Embryonic facial prominence (tissue), 1 donor: ENCODE measurements around the gene HTRA2.
A peak's percentile ranks its signal among the peaks of the same experiment; 100 is the strongest.

Source experiments
- DNase-seq: peaks from one replicate; pipeline ENCODE4 v3.0.0-alpha.2; 2016; ENCODE audit errors: extremely low spot score

Gene HTRA2

DNA sequence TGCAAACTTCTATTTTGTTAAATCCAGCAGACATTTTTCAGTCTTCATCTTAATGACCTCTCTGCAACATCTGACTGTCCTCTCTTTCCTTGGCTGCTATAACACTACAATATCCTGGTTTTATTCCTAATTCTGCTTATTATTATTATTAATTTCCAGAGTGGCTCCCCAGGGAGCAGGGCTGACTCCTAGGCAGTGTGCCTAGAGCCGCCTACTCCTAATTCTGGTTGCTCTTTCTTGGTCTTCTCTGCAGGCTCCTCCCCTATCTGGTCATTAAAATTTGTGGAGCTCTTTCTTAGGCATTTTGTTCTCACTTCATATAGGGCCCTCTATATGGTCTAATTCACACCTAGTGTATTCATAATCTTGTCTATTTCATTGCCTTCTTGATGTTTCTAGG, 13.2 kb downstream of the HTRA2 start:
- no peak for DNase-seq

DNA sequence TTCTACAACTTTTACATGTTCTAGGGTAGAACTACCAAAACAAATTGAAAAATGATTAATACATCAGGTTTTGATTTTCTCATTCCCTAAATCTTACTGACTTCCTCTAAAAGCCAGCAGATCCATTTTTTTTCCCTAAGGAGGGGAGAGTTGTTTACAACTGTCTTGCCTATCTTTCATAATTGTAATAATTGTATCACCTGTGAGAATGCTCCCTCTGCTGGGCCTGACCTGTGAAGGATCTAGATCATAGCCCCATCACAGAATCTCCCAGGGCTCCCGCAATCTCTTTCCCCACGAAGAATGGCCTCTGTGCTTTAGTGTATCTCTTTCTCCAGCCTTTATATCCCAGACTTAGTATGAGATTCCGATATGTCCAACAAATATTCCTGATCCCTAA, 14.9 kb downstream of the HTRA2 start:
- DNase-seq: no peak

DNA sequence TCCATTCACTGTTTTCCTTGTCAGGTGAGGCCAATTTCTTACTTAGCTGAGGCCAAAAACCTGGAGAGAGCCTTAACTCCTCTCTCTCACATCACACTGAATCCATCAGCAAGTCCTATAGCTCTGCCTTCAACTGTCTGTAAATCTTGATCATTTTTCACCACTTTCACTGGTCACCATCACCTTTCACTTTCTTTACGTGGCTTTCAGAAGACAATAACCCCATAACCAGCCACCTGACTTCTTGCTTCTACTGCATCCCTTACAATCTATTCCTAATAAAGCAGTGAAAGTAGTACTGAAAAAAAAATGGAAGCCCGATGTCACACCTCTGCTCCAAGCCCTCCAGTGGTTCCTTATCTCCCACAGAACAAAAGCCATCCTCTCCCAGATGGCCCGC, 16.3 kb downstream of the HTRA2 start:
- DNase-seq: no peak

DNA sequence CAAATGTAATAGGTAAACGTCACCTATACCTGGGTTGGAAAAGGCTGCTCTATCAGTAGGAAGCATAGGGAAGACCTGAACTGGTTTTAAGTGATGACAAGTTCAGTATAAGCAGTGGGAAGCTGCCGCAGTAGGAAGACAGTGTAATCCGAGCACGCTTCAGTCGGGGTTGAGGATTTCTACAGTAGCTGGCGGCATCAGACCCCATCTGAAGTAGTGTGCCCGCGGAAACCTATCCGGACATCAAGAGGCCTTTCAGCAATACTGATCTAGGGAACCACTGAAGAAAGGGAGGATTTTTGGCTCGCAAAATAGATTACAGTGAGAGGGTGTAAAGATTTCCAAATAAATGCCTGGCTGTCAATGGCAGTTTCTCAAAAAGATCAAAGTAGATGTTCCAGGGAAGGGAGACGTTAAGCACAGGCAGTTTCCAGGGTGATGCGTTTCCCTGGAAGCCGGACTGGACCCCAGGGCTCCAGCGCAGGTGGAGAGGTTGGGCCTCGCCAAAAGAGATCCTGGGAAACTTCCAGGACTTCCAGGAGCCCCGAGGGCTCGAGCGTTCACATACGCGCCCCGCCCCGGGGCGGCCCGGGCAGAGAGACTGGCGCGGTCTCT, 18.7 kb downstream of the HTRA2 start:
- DNase-seq: no peak

DNA sequence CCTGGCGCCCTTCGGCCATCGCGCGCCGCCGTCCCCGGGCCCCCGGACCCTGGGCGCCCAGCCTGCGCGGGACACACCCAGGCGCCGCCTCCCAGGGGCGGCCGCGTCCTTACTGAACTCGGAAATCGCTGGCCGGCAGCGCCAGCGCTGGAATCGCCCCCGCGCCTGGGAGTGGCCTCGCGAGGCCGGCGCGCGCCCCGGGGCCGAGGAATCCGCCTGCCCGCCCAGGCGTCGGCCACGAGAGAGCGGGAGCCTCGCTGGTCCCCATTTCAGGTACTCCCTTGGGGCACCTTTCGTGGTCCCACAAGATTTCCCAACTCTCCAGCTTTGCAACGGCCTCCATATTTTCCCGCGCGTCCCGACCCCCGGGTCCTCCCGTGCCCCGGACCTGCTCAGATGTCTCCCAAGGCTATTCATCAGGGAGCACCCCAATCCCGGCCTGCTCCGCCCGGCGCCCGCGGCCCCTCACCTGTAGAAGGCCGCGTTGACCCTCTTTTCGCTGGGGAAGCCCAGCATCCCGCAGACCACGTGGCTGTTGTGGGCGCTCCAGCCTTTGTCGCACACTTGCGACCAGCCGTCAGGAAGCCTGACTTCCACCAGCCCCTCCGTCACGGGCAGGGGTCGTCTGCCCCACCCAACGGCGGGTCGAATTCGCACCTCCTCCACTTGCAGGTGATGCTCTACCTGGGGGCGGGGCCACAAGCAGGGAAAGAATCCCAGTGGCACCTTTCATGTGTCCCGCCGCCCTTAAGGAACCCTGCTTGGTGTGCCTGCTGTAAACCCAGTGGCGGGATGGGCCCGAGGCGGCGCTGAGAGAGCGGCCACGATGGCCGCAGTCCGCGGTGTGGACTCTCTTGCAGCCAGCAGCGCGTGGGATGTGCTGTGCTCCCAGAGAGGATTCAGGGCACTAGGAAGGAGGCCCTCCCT, 19.4 kb downstream of the HTRA2 start:
- no peak for DNase-seq

DNA sequence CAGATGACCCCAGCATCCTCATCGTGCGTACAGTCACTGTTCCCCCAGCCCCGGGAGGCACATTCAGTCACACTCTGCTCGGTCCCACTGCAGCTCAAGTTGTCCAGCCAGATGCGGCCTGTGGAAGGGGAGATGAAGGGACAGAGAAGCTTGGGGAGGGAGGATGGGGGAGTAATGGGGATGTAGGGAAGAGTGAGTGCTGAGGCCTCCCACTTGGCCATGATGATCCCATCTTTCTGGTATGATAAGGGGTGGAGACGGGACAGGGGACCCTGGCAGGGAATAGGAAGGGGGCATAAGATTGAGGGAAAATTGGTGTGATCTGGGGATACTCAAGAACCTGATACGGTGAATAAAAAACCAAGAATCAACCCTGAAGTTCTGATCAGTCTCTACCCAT, 20.5 kb downstream of the HTRA2 start:
- no peak for DNase-seq

DNA sequence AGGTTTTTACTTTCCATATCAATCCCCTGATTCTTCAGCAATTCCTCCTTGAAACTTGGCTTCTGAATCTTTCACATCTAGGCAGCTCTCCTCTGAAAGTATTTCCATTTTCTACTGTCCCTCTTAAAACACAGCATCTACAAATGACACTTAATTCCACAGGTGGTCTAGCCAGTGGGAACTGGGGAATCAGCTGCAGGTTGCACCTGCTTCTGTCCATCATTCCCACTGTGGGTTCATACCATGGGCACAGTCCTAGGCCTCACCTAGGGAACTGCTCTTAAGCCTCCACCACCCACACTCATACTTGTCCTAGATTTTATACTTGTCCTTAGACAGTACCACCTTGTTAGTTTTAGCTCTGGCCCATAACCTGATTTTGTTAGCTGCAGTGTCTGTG, 21.8 kb downstream of the HTRA2 start:
- no peak for DNase-seq

DNA sequence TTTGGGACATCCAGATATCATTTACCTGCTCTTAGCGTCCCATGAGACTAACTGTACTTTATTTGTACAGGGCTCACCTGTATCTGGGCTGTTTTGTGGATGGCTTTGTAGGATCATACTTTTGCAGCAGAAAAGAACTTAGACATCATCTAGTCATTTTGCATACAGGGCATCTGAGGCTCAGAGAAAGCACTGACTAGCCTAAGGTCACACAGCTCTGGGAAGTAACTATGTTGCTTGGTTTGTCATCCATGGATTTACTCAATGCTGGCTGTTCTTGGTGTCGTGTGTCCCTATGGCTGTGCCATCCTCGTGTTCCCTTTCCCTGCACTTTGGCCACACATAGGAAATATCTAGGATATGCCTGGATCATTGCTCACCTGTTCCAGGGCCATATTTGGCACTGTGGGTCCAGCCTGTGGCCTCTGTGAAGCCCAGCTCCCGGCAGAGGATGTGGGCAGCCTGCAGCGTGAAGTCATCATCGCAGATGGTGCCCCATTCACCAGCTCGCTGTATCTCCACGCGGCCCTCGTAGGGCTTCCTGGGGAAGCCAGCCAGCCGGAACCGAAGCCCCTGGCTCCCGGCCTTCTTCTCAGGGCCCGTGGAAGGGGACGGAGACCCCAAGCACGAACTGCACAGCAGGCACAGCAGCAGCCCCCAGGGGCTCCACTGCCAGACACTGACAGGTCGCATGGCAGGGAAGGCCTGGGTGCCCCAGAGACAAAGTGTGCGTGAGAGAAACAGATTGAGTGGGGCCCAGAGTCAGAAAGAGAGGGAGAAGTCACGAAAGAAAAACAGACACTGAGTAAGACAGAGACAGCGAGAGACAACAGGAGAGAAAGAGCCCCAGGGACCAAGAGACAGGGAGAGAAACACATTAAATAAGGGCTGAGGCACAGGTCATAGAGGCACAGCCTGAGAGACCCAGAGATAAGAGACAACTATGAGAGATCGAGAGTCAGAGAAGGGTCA, 22.5 kb downstream of the HTRA2 start:
- no peak for DNase-seq

DNA sequence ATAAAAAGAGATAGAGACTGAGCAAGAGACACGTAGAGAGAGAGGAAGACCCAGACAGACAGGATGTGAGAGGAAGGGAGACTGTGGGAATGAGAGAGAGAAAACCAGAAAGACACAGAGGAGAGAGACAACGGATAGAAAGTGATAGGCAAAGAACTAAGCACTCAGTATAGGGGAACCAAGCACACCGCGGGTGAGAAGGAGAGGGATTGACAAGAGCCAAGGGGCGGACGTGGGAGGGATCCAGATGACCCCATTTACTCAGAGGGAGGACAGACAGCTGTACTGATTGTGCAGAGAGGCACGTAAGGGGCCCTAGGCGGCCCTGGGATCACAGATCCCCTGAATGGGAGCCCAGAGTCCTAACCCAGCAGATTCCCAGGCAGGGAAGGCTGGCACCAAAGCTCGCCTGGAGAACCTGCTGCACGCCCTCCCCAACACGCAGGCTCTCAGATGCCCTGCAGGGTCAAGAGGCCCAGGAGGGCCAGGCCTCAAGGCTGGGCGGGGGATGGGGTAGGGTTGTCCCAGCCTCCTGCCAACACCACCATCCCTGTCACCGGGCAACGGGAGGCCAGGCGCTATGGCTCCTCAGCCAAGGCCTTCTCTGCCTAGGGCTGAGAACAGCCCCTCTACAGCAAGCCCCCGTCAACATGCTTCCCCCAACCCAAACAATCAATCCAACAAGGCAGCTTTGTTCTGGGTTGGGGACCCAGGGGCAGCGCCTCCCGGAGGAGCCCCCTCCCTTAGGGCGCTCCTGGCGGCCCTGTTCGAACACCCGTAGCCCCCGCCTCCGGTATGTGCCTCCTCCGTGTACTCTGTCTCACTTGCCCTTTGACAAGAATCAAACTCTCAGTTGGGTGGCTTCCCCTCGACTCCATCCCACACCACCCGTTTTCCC, 23.4 kb downstream of the HTRA2 start:
- DNase-seq: no peak

DNA sequence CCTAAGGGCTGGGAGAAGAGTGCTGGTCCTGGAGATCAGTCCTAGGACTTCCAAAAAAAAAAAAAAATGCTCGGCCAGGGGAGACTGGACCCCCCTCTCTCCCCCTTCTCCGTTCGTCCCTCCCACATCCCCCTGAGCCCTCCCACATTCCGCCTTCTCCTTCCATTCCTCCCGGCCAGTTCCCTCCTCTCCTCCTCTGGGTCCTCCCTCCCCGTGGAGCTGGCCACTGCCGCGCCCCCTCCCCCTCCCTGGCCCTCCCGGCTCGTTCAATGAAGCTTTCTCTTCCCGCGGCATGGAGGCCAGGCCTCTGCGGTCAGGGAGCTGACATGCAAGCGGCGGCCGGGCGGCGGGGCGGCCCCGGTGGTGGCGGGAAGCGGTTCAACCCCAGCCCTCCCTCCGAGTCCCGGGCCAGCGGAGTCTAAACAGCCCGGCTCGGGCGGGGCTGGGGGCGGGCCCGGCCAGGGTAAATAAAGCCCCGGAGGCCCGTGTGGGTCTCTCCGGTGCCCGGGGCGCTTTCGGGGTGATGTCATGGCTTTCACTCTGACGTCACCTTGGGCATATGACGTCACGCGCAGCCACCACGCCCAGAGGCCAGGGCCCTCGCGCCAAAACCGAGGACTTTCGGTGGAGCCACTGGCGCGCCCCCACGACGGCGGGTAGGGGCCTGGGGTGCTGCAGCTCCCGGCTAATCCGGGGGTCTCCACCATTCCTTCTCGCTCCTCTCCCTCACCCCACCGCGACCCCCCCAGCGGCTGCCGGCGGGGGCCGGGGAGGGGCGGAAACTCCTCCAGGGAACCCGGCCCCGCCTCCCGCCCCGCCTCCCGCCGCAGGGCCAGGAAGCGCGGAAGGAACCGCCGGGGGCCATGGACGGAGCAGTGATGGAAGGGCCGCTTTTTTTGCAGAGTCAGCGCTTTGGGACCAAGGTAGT, 24.4 kb downstream of the HTRA2 start, which contains the start of the genes DOK1 and LOXL3:
DOK1 (plus strand) TSS at position 829 of the 928 bp plus-strand sequence; CDS start at position 864, 35 bp downstream.
LOXL3 (minus strand) TSS at position 51 of the 928 bp plus-strand sequence. CDS start 1,308 bp downstream, outside the sequence.
- DNase-seq: peak; percentile 86

DNA sequence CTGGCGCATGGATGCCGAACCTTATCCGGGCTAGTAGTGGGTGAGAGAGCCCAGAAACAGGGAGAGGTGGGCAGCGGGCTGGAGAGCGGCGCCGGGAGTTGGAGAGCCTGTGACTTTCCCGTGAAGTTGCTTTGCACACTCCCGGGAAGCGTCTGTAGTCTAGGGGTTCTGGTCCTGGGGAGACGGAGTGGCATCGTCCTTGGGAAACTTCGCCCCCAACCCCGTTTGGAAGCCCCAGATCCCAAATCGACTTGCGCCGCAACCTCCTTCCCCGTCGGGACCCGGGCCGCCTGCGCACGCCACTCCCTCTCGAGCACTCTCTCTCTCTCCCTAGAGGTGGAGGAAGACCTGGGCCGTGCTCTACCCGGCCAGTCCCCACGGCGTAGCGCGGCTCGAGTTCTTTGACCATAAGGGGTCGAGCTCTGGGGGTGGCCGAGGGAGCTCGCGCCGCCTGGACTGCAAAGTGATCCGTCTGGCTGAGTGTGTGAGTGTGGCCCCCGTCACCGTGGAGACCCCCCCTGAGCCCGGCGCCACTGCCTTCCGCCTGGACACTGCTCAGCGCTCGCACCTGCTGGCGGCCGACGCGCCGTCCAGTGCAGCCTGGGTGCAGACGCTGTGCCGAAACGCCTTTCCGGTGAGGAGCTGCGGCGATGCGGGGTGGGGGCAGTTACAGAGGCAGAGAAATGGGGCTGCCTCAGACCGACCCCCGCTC, 25.2 kb downstream of the HTRA2 start:
- DNase-seq: no peak

DNA sequence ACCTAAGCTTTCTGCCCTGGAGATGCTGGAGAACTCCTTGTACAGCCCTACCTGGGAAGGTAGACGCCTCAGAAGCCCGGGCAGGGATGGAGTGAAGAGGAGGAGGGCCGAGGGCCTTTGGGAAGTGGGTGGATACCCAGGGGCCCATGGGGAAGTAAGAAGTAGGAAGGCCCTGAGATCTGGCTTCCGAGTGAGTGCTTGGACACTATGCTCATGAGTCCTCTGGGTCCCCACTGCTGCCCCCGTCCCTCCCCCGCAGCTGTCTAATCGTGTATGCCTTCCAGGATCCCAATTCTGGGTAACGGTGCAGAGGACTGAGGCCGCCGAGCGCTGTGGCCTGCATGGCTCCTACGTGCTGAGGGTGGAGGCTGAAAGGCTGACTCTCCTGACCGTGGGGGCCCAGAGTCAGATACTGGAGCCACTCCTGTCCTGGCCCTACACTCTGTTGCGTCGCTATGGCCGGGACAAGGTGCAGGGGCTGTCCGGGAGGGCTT, 25.9 kb downstream of the HTRA2 start:
- DNase-seq: no peak

DNA sequence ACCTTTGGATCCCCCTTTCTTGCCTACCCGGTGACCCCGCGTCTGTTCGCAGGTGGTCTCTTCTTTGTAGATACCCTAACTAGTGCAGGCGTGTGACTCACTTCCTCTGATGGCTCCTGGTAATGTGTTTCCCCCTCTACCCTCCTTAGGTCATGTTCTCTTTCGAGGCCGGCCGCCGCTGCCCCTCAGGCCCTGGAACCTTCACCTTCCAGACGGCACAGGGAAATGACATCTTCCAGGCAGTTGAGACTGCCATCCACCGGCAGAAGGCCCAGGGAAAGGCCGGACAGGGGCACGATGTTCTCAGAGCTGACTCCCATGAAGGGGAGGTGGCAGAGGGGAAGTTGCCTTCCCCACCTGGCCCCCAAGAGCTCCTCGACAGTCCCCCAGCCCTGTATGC, 26.4 kb downstream of the HTRA2 start:
- DNase-seq: no peak

DNA sequence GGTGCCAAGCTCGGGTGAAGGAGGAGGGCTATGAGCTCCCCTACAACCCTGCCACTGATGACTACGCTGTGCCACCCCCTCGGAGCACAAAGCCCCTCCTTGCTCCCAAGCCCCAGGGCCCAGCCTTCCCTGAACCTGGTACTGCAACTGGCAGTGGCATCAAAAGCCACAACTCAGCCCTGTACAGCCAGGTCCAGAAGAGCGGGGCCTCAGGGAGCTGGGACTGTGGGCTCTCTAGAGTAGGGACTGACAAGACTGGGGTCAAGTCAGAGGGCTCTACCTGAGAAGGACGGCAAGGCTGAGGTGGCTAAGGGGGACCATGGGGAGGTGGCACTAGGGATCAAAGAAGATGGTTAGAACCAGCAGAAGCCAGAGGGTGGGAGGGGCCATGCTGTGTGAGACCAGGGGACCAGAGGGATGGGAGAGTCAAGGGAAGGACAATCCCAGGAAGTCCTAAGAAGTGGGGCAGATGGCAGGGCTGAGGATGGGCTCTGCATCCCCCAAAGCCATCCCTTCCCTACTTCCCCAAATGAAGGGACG, 27.2 kb downstream of the HTRA2 start:
- DNase-seq: no peak

DNA sequence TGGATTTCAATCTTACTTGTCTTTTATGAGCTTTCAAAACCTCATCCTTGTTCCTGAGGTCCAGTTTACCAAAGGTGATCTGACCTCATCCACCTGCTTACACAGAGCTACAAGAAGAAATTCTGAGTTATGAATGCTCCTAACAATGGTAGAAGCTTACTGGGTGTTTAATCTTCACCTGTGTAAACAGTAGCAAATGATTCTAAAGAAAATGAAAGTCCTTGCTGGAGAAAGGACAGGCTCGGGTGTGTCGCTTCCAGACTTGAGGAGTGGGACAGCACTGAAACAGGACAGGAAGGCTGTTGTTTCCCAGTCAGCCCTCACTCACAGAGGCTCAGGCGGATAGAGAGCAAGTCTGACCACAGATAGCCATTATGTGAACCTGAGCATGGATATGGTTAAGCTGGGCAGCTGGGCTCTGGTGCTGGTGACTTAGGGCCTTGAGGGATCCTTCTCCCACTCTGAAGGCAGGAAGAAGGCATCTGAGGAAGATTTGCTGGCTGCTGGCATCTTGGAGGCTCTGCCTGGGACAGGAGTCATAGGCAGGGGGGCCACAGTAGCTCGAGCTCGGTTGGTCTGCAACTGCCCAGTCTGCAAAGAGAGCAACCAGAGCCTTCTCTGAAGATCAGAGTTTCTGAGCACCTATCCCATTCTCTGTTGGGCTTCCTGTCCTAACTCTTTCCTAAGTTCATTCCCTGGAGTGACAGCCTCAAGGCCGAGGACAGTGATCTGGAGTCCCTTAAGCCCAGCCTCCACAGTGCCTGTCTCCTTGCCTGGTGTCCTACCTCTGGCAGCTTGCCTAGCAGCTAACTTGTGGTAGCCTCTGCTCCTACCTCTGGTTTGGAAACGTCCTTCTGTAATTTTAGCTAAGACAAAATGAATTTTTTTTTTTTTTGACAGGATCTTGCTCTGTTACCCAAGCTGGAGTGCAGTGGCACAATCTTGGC, 28.8 kb downstream of the HTRA2 start:
- DNase-seq: no peak

DNA sequence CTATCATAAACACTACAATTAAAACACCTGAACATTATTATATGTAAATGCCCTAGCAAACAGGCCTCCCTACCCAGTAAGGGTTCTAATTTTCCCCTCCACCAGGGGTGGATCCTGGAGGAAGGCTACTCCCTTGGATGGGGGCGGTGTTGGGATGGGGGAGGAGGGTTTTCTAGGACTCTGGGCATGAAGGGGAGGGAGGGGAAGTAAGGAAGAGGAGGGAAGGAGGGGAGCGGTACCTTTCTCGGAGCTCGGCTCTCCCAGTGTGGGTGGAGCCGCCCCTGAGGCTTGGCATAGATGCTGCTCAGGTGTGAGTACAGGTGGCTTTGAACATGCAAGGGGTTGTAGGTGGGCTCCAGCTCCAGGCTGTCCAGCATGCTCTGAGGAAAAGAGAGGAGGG, 30.2 kb downstream of the HTRA2 start:
- no peak for DNase-seq

DNA sequence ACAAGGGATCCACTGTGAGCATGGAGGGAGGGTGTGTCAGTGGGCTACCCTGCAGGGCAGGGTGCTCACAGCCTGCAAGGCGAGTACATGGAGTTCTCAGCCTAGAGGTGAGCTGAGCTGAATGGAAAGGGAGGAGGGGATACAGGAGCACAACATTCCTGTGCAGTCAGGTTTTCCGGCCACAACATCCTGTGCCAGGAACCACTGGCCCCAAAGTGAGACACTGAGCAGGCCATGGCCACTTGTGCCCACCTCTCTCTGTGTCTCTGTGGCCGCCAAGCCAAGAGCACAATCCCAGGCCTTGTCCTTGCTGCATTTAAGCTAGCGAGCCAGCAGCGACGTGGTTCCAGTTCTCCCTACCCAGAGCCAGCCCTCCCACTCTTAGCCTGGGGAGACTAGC, 30.9 kb downstream of the HTRA2 start:
- DNase-seq: no peak
